Natural killer cell (primary cell): ENCODE results near the gene MTG2. TPM values are rescaled to one million over a fixed set of nuclear protein-coding genes. Genes with fewer than 3 reads are reported as not detected.

Experiments used
- ATAC-seq, 3 donors: fragments of 150-1000 bp in 2 of 3; fragments of 200-7000 bp in 1 of 3; cut with Tn5 transposase; 1 replicate in 1 of 3; 2 replicates in 2 of 3; pipeline ENCODE4 v1.10.0; 2021; ENCODE audit warnings: mild to moderate bottlenecking in 2 of 3, moderate library complexity in 2 of 3
- DNase-seq, 2 donors: peaks; one replicate each; pipeline versions ENCODE4 v3.0.0 to v3.0.0-alpha.2; 2013 to 2021; ENCODE audit warnings: mixed read lengths in 1 of 2
- H3K27ac ChIP-seq: one replicate; pipeline ENCODE4 v1.5.1; 2013; ENCODE audit warnings: mild to moderate bottlenecking, low read length
- H3K27me3 ChIP-seq: one replicate; pipeline ENCODE4 v1.6.1; 2013; ENCODE audit warnings: low read length; ENCODE audit not compliant: control insufficient read depth, insufficient read depth
- H3K36me3 ChIP-seq: one replicate; pipeline ENCODE4 v1.6.1; 2013; ENCODE audit warnings: low read length; ENCODE audit not compliant: control insufficient read depth, insufficient read depth
- H3K4me1 ChIP-seq: one replicate; pipeline ENCODE4 v1.6.1; 2013; ENCODE audit warnings: low read length; ENCODE audit not compliant: control insufficient read depth, insufficient read depth
- H3K4me3 ChIP-seq: one replicate; pipeline ENCODE4 v1.5.1; 2013; ENCODE audit warnings: low read length
- H3K9me3 ChIP-seq: one replicate; pipeline ENCODE4 v1.6.1; 2013; ENCODE audit warnings: low read length; ENCODE audit not compliant: control insufficient read depth, insufficient read depth
- H3K27ac Mint-ChIP-seq, 2 donors: one replicate each; pipeline ENCODE4 v1.8.0; 2022; ENCODE audit warnings: mild to moderate bottlenecking in 2 of 2, mixed read lengths in 2 of 2, moderate library complexity in 1 of 2
- H3K27me3 Mint-ChIP-seq, 2 donors: one replicate each; pipeline ENCODE4 v1.8.0; 2022; ENCODE audit warnings: low read depth in 2 of 2, mixed read lengths in 2 of 2
- H3K36me3 Mint-ChIP-seq: one replicate; pipeline ENCODE4 v1.8.0; 2022; ENCODE audit warnings: mixed read lengths
- H3K4me1 Mint-ChIP-seq, 2 donors: one replicate each; pipeline ENCODE4 v1.8.0; 2022; ENCODE audit warnings: mixed read lengths in 2 of 2
- H3K4me3 Mint-ChIP-seq: one replicate; pipeline ENCODE4 v1.8.0; 2022; ENCODE audit warnings: mild to moderate bottlenecking, moderate library complexity, mixed read lengths
- H3K9me3 Mint-ChIP-seq, 2 donors: one replicate each; pipeline ENCODE4 v1.8.0; 2022; ENCODE audit warnings: mixed read lengths in 2 of 2
- WGBS: methylation state at CpG from one replicate; pipeline ENCODE4 v1.1.7; 2013; ENCODE audit warnings: missing lambda C conversion rate; ENCODE audit not compliant: insufficient coverage; 5-methylcytosine and 5-hydroxymethylcytosine counted together
- intact Hi-C: fragments of 100-400 bp; cut with micrococcal nuclease; formaldehyde crosslinking; loops from one replicate; pipeline ENCODE4 v1.14.2; 2022
- total RNA-seq, 4 donors: library from RNA; stranded (reverse); fragments of 120-200 nt in 1 of 4; gene quantifications; one replicate each; pipeline versions ENCODE4 v1.2.3 to v1.2.4, GENCODE V29; 2013 to 2022
- TF ChIP-seq, protein P1 (sequence below): fragments of 200-600 bp; IDR thresholded peaks from one replicate; pipeline ENCODE4 v1.8.0; 2022; ENCODE audit warnings: antibody characterized with exemption

MTG2 gene
- total RNA-seq, 3 donors from 2014 or later (not counting 1 experiment from before 2014, with no cell fraction given) = 16.8 to 25.8 (median 25.3) TPM

DNA sequence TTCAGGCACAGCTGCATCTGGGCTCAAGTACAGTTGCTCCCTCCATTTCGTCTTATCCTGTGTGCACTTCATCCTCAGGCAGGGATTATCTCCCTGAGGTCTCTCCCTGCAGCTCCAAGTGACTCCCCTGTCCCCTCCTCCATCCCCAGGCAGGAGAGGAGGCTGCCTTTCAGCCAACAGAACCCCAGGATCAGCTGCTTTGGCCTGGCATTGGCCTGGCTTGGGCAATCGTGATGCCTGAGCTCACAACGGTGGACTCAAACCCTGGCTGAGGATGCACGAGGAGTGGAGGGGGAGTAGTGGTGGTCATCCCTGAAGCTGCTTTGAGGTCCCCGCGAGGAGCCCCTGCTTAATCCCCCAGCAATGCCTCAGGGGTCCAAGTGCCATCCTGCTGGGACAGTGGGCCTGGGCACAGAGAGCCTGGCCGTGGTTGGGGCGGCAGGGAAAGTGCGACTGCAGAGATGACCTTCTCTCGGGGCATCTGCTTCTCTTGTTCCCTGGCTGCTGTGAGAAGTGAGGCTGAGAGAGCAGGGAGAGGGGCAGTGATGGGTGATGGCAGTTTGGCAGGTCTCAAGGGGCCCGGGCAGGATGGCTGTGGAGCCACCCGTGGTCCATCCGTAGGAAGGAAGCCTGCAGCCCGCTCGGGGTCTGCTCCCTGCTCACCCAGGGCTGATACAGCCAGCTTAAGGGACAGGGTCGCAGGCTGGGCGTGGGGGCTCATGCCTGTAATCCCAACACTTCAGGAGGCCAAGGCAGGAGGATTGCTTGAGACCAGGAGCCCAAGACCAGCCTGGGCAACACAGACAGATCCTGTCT lies 43.2 kb downstream of the MTG2 start:
- H3K27ac Mint-ChIP-seq = no peak overlapping the region
- Histone ChIP-seq H3K27ac (no peak overlapping the region), H3K4me1 (no peaks in the 10 kb centered on the region), H3K36me3 (no peaks in the 10 kb centered on the region), H3K27me3 (peaks cover 15% of the 10 kb centered on the region), H3K9me3 (no peaks in the 10 kb centered on the region), H3K4me3 (no peak overlapping the region)
- no peak for ATAC-seq
- no peak for DNase-seq
- H3K4me1 Mint-ChIP-seq = peaks cover 0 to 2% of the 10 kb centered on the region in 2 donors
- intact Hi-C loops = no loop called here
- H3K36me3 Mint-ChIP-seq = no peaks in the 10 kb centered on the region
- TF ChIP-seq, protein P1, sequence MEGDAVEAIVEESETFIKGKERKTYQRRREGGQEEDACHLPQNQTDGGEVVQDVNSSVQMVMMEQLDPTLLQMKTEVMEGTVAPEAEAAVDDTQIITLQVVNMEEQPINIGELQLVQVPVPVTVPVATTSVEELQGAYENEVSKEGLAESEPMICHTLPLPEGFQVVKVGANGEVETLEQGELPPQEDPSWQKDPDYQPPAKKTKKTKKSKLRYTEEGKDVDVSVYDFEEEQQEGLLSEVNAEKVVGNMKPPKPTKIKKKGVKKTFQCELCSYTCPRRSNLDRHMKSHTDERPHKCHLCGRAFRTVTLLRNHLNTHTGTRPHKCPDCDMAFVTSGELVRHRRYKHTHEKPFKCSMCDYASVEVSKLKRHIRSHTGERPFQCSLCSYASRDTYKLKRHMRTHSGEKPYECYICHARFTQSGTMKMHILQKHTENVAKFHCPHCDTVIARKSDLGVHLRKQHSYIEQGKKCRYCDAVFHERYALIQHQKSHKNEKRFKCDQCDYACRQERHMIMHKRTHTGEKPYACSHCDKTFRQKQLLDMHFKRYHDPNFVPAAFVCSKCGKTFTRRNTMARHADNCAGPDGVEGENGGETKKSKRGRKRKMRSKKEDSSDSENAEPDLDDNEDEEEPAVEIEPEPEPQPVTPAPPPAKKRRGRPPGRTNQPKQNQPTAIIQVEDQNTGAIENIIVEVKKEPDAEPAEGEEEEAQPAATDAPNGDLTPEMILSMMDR = no peak
- no peak overlapping the region for H3K4me3 Mint-ChIP-seq
- H3K27me3 Mint-ChIP-seq = peaks cover 26 to 28% of the 10 kb centered on the region in 2 donors
- no peaks in the 10 kb centered on the region for H3K9me3 Mint-ChIP-seq
- WGBS = 84% methylated on average over 17 of the region's 17 CpGs

GRCh38 chr20:62226707-62227590 lies 44.1 kb downstream of the MTG2 start:
- Histone ChIP-seq H3K27me3 (peaks cover 6% of the 10 kb centered on the region), H3K9me3 (no peaks in the 10 kb centered on the region), H3K4me1 (no peaks in the 10 kb centered on the region), H3K27ac (no peak overlapping the region), H3K36me3 (no peaks in the 10 kb centered on the region), H3K4me3 (no peak overlapping the region)
- no peak overlapping the region for H3K4me3 Mint-ChIP-seq
- WGBS = 78% methylated on average over 24 of the region's 24 CpGs
- H3K27me3 Mint-ChIP-seq = peaks cover 22% of the 10 kb centered on the region in 2 donors
- ATAC-seq (no peak), DNase-seq (no peak)
- no peaks in the 10 kb centered on the region for H3K9me3 Mint-ChIP-seq
- no peaks in the 10 kb centered on the region for H3K4me1 Mint-ChIP-seq
- no peaks in the 10 kb centered on the region for H3K36me3 Mint-ChIP-seq
- intact Hi-C loops = no loop called here
- H3K27ac Mint-ChIP-seq = no peak overlapping the region
- TF ChIP-seq, protein P1 = no peak

GRCh38 chr20:62227591-62227976 lies 44.8 kb downstream of the MTG2 start:
- Histone ChIP-seq H3K27me3 (peaks cover under 1% of the 10 kb centered on the region), H3K36me3 (no peaks in the 10 kb centered on the region), H3K4me1 (no peaks in the 10 kb centered on the region), H3K27ac (no peak overlapping the region), H3K9me3 (no peaks in the 10 kb centered on the region), H3K4me3 (no peak overlapping the region)
- TF ChIP-seq, protein P1 = no peak
- Mint-ChIP-seq H3K4me1 (no peaks in the 10 kb centered on the region), H3K36me3 (no peaks in the 10 kb centered on the region), H3K9me3 (no peaks in the 10 kb centered on the region), H3K27ac (no peak overlapping the region), H3K4me3 (no peak overlapping the region), H3K27me3 (peaks cover 17 to 21% of the 10 kb centered on the region in 2 donors)
- ATAC-seq = no peak
- intact Hi-C loops = no loop called here
- no peak for DNase-seq
- 61% methylated on average over 10 of the region's 10 CpGs for WGBS
